HG02884 (cell line): ENCODE results near the gene TMEM119.

Source experiments
- ATAC-seq: cut with Tn5 transposase; IDR thresholded peaks from one replicate; pipeline ENCODE4 v1.9.1; 2021; ENCODE audit warnings: mild to moderate bottlenecking, moderate library complexity; ENCODE audit not compliant: unreplicated experiment

TMEM119 gene, protein sequence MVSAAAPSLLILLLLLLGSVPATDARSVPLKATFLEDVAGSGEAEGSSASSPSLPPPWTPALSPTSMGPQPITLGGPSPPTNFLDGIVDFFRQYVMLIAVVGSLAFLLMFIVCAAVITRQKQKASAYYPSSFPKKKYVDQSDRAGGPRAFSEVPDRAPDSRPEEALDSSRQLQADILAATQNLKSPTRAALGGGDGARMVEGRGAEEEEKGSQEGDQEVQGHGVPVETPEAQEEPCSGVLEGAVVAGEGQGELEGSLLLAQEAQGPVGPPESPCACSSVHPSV

DNA sequence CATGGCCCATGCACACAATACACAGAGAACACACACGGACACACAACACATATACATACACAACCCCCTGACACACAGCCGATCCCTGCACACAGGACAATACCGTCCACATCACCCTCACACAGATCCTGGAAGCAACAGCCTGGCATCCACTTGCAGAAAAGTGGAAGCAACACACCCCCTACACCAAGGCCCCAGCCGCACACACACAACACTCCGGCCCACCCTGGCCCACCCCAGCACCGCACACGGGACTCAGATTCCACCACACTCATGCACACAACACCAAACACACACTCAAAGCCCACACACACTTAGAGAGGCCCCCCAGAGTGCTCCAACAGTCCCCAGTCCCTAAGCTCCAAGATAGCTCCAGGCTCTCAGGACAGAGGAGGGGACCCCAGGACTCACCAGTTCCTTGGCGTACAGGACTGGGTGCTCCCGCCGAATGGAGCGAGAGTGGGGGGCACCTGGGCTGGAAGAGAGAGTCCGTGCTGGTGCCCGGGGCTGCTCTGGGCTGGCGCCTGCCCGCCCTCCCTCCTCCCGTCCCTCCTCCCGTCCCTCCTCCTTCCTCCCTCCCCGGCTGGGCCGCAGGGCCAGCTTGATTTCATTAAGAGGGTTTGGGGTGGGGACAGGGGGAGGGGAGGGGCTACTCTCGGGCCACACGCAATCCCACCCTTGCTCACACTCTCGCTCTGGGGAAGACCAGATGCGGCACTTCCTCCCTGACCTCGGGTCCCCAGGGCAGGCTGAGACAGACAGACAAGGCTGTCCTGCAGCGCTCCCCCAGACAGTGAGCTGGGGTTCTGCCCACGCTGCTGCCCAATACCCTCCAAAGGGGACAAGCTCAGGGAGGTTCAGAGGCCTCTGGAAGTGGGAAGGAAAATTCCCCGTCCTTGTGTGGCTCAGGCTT is at the start of gene TMEM119:
Gene TMEM119, minus strand, starts transcription at position 526 of the 913 bp plus-strand sequence. CDS start 5,701 bp downstream, outside the sequence.
- ATAC-seq = no peak

DNA sequence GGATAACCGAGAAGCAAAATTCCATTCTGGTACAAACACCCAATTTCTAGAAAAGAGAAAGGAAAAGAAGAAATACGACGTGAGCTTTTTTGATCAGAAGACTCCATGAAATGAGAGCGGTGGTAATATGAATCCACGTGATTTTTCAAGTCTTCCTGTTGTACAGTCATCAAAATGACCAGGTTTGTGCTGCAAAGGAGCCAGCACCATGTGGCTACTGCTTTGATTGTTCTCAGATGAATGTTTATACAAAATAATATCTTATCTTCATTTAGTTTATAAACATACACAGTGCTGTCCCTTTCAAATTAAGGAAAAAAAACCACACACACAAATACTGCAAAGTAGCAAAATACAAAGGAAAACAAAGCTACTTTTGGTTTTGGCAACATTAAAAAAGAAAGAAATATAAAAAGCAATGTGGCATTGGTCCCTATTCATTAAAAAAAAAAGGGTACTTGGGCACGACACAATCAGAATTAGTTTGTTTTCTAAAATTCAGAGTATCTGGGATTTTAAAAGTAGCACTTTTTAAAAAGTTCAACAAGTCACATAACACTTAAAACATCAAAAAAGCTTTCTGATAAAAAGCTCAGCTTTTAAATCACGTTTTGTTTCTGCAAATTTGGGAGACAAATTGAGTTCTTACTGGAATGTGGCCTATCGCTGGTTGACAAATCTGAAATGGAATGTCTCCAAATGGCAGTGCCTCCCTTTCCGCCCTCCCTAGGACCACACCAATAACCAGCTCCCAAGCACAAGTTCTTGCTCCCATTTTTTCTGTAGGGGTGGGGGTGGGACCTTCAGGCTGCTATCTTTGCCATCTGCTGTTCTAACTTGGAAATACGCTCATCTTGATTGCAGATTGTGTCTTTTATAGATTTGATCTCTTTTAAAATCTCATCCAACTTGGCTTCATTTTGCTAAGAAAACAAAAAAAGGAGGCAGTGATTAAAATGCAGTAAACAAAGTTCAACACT is 49.0 kb upstream of the TMEM119 start:
- ATAC-seq = no peak

- no peak for ATAC-seq
Observed at GRCh38 chr12:108645686-108646599, 48.1 kb upstream of the TMEM119 start.

GRCh38 chr12:108644811-108645120 is 46.9 kb upstream of the TMEM119 start:
- ATAC-seq = no peak

GRCh38 chr12:108643941-108644810 is 46.3 kb upstream of the TMEM119 start:
- no peak for ATAC-seq

GRCh38 chr12:108642899-108643654 is 45.2 kb upstream of the TMEM119 start:
- ATAC-seq = no peak

DNA sequence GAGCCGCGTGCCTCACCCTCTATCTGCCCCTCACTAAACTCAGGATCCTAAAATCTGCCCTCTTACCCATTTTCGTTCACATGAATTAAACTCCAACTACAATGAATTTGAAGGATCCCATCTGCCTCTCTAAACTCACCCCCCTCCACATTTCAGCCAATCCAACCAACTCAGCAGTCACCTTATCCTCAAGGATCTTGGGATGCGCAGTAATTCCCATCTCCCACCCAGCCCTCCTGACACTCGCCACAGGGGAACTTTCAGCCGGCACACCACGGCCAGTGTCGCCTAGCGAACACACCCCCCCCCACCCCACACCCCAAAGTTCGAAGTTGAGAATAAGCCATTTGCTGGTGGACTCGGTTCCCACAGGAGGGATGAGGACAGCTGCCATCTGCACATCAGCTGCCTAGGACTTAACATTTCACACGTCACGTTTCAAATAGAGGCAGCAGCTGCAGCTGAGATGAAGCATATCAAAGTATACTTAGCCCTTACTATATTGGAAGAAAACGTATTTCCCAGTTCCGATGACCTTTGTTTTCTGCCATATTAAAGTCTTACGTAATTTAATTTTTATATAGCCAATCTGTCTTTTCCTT is 44.5 kb upstream of the TMEM119 start:
- no peak for ATAC-seq

GRCh38 chr12:108641446-108642268 is 43.8 kb upstream of the TMEM119 start:
- ATAC-seq = no peak

- ATAC-seq = no peak
Observed at GRCh38 chr12:108640802-108641445, 43.0 kb upstream of the TMEM119 start.

DNA sequence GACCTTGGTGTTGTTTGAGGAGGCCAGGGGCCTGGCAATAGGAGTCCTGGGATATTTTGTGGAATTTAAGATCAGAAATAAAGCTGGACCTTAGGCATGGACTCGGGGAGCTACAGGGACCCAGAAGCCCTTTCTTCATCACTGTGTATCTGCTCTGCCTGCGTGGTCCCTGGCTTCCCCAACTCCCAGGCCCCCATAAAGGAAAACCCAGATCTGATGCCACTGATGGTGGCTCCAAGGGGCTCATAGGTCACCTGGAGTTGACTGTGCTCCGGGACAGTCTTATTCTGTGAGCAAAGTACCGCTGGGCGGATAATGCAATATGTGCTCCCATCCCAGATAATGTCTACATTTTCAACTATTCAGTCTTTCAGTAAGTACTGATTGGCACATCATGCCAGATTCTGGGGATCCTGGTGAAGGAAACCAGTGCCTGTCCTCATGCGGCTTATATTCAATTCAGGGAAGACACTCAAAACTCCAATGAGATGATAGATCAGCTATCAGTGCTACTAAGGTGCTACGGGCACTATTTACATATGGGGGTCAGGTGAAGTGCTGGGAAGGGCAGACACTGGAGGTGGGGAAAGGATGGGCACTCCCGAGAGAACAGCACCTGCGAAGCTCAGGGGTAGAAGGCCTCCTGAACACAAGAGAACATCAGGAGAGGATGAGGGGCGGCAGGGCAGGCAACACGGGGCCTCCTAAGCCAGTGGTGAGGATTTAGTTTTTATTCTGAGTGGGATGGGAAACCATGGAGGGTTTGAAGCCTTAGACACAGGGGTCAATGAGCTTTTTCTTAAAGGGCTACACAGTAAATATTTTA is 41.3 kb upstream of the TMEM119 start:
- no peak for ATAC-seq

GRCh38 chr12:108638141-108638827 is 40.4 kb upstream of the TMEM119 start:
- no peak for ATAC-seq

DNA sequence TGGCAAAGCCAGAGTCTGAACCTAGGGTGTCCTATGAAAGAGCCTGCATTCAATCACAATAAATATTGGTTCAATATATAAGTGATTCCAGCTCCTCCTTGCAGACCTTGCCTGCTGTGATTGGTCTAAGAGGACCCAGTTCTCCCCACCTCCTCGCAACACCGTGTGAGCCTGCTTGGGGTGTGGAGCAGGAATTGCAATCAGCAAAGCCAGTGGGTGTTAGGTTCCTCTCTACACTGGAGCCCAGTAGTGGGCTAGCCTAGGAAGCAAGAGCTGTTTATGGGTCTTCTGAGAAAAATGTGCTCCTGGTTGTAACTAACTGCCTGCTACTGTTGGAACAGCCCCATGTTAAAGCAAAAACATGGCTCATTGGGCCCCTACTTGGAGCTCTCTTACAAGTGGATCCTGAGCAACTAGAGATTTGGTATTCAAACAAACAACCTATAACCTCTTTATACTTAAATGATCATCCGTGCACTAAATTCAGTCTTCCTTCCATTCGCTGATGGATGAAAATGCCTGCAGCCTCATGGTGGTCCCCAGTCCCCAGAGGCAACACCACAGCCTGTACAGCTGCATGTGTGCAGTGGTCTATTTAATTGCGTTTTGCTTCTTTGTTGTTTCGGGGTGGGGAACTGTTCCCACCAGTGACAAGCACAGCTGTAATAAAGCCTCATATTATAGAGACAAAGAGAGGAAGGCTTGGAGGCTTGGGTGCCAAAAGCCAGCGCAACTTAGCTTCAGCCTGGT is 39.5 kb upstream of the TMEM119 start:
- no peak for ATAC-seq

DNA sequence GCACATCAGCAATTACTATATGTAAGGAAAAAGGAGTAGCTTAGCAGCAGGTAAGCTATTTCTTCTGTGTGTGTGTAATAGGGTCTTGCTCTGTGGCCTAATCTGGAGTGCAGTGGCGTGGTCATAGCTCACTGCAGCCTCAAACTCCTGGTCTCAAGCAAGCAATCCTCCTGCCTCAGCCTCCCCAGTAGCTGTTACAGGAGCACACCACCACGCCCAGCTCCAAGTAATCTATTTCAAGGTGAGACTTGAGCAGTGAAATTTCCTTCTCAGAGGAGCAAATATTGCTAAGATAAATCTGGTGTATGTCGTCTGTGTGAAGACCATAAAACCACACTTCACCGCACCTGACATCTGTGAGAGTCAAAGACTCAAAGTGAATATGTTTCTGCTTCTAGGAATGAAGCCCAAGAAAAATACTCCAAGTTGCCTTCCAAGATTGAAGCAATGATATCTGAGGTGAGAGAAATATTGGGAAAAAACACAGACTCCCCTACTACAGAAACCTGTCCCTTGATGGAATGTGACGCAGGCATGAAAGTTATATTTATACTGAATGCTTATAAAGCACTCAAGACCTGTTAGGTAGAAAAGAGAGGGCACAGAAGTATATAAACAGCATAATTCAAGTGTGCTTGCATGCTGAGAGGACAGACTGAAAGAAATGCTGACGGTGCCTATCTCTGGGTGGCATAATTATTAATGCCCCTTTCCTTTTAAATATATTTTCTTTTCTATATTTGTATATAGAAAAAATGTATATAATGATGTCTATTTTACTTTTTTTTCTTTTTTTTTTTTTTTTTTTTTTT is 38.3 kb upstream of the TMEM119 start:
- ATAC-seq = no peak
